ENCODE data around the gene RPL7A. TPM values are rescaled to one million over a fixed set of nuclear protein-coding genes. Genes with fewer than 3 reads are reported as not detected.
"Not testable (repeated sequence)": the region's sequence is repeated elsewhere in the genome, so short reads cannot be mapped to it uniquely, and the experiment has no call there.

Gene RPL7A
- total and polyA plus RNA-seq, 2 of the 13 experiments (the other 11 are each of a cell fraction or from before 2014, with no cell fraction given) = 2,401 to 2,938 TPM

GRCh38 chr9:133315997-133316396, 32.0 kb upstream of the RPL7A start:
- Histone ChIP-seq H3K4me3 (replicated peaks in 1 of 3; ENCODE audit: insufficient read depth in 1 of 3, low read depth in 2 of 3, low read length in 3 of 3) (no peak overlapping the region), H3K9ac (ENCODE audit: insufficient read depth, low read depth, low read length) (no peak overlapping the region), H3K27ac (ENCODE audit: extremely low read length, insufficient read depth, low read length) (no peak overlapping the region), H3K79me2 (ENCODE audit: insufficient read depth, low read length) (no peaks in the 10 kb centered on the region), H3K36me3 (replicated peaks in 1 of 2; ENCODE audit: control insufficient read depth in 1 of 2, insufficient read depth in 2 of 2, low read length in 2 of 2) (no peaks in the 10 kb centered on the region), H4K20me1 (ENCODE audit: insufficient read depth, low read length) (no peaks in the 10 kb centered on the region), H3K9me3 (ENCODE audit: low read length) (no peaks in the 10 kb centered on the region), H3K4me2 (ENCODE audit: low read depth, low read length) (no peak overlapping the region), H3K27me3 (ENCODE audit: control insufficient read depth in 1 of 2, insufficient read depth in 2 of 2, low read length in 2 of 2) (0 out of 5 replicates have a peak, but pooled peaks cover 0 to 2% of the 10 kb centered on the region in 2 experiments), H2AFZ (ENCODE audit: low read length) (no peak overlapping the region), H3K4me1 (ENCODE audit: insufficient read depth, low read length) (no peaks in the 10 kb centered on the region)
- 0 out of 2 replicates have a peak, but pooled peaks have one; percentile 15 for TF ChIP-seq MNT (IDR thresholded peaks at IDR 0.05)
- TF ChIP-seq FOXK2 (IDR thresholded peaks at IDR 0.05) = no peak
- ChIA-PET CTCF (ENCODE audit: low intra/inter-chr PET ratio, low total read pairs) (no interaction called here), POLR2A (no interaction called here)
- 37% methylated on average over 2 of the region's 2 CpGs for WGBS (ENCODE audit: low lambda C conversion rate)
- ATAC-seq (no peak), FAIRE-seq (no peak), DNase-seq (ENCODE audit: low spot score) (no peak)
- in situ Hi-C loops (cut with HindIII; ENCODE audit: extremely low pct_ligation_motif_present, low pct_unique_long_range_greater_than_20kb) (no loop called here), intact Hi-C loops (cut with micrococcal nuclease; ENCODE audit: unreplicated experiment) (no loop called here)
- no TSS peak for BruUV-seq (replicated peaks)

GRCh38 chr9:133317551-133317950, 30.5 kb upstream of the RPL7A start:
- H3K9me3 ChIP-seq (ENCODE audit: low read length); intact Hi-C loops (cut with micrococcal nuclease; ENCODE audit: unreplicated experiment); H3K4me1 ChIP-seq (ENCODE audit: insufficient read depth, low read length); H3K79me2 ChIP-seq (ENCODE audit: insufficient read depth, low read length); H3K27me3 ChIP-seq (ENCODE audit: control insufficient read depth in 1 of 2, insufficient read depth in 2 of 2, low read length in 2 of 2); H4K20me1 ChIP-seq (ENCODE audit: insufficient read depth, low read length); H3K36me3 ChIP-seq (replicated peaks in 1 of 2; ENCODE audit: control insufficient read depth in 1 of 2, insufficient read depth in 2 of 2, low read length in 2 of 2); FAIRE-seq; H3K27ac ChIP-seq (ENCODE audit: extremely low read length, insufficient read depth, low read length); DNase-seq (ENCODE audit: low spot score); ATAC-seq; BruUV-seq (replicated peaks); H3K9ac ChIP-seq (ENCODE audit: insufficient read depth, low read depth, low read length); H3K4me2 ChIP-seq (ENCODE audit: low read depth, low read length); H2AFZ ChIP-seq (ENCODE audit: low read length); in situ Hi-C loops (cut with HindIII; ENCODE audit: extremely low pct_ligation_motif_present, low pct_unique_long_range_greater_than_20kb); POLR2A ChIA-PET; H3K4me3 ChIP-seq (replicated peaks in 1 of 3; ENCODE audit: insufficient read depth in 1 of 3, low read depth in 2 of 3, low read length in 3 of 3); CTCF ChIA-PET (ENCODE audit: low intra/inter-chr PET ratio, low total read pairs): not testable (repeated sequence)
- WGBS (ENCODE audit: low lambda C conversion rate) = 10% methylated on average over 7 of the region's 13 CpGs

All from HepG2 (cell line).